NCI-H82 (cell line): ENCODE data around the gene FAM89B.

Experiments
- DNase-seq: peaks from one replicate; lab custom pipeline; 2025; lab: John Stamatoyannopoulos, UW

Gene FAM89B

DNA sequence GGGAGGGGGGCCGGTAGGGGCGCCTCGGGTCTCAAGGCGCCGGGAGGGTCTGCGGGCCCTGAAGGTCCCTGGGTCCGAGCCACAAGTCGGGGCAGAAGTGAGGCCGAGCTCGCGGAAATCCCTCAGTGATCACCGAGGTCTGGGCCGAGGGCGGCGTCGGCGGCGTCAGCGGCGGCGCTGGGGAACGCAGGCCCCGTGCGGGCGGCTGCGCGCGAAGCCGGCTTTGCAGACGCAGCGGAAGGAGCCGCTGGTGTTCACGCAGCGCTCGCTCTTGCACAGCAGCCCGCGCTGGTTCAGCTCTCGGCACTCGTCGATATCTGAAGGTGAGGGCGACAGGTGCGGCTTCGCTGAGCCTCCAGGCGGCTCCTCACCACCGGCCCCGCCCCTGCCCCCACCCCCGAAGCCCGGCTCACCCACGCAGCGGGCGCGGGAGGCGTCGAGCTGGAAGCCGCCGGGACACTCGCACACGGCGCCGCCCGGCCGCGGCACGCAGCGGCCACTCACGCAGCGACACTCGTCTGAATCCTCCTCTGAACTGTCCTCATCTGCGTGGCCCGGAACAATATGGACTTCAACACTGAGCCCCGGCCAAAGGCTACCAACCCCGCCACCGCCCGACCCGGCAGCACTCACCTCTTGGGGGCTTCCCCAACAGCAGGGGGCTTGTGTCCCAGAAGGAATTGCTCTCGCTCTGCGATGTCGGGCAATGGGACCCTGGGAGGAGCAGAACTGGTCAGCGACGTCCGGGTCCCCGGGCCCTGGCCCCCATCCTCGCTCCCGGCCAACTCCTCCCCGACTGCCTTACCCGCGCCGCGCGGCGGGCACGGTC lies 33.2 kb upstream of the FAM89B start:
- DNase-seq = no peak

- no peak for DNase-seq
Observed at GRCh38 chr11:65539744-65540289, 32.5 kb upstream of the FAM89B start.

GRCh38 chr11:65540290-65541092 lies 31.8 kb upstream of the FAM89B start:
- peak; percentile 77 for DNase-seq

DNA sequence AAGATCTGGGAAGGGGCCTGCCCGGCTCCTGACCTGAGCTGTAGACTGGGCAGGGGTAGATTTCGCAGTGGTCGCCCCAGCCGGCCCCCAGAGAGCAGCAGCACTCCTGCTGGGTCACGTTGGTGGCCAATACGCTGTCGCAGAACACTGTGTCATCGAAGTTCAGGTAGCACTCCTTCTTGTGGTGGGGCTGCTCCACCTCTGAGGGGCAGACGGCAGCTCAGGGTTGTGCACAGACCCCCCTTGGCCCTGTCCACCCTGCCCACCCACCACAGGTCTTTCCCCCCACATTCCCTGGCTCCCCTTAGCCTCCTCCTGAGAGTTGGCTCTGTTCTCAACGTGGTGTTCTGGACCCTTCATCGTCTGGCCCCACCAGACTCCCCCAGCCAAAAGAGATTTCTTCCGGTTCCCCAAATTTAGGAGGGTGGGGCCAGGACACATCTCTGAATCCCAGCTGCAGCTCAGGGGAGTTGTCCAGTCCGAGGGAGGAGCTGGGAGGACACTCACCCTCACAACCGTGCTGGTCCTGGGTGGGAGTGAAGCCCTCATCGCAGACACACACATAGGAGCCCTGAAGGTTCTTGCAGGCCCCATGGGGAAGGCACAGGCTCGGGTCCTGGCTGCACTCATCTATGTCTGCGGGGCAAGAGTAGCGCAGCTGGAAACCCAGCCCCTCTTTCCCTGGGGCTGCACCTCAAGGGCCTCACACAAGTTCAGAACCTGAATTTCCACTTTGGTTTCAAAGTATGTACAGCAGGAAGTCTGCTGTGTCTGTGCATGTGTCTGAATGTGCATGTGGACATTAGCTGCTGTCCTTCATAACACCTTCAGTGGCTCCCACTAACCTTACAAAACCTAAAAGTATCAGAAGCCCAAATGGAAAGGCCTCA lies 31.0 kb upstream of the FAM89B start:
- DNase-seq = no peak

DNA sequence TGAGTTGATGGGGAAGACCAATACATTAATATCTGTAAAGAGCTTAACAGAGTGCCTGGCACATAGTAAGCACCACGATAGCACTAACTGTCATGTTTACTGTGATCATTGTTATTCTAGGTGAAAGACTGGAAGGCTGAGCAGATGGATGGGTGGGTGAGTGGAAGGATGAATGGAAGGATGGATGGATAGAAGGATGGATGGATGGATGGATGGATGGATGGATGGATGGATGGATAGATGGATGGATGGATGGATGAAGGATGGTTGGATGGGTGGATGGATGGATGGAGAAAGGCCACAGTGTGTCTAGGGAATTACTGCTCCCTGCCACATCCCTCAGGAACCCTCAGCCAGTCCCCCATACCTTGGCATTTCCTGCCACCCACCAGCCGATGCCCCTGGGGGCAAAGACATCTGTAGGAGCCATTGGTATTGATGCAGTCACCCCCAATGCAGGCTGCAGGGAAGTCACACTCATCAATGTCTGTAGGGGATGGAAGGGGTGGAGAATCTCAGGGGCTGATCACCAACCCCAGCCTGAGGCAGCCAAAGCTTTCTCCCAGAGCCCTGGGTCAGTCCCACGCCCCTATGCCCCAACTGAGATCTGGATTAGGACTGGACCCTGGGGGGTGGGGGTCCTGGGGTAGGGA lies 29.5 kb upstream of the FAM89B start:
- no peak for DNase-seq

DNA sequence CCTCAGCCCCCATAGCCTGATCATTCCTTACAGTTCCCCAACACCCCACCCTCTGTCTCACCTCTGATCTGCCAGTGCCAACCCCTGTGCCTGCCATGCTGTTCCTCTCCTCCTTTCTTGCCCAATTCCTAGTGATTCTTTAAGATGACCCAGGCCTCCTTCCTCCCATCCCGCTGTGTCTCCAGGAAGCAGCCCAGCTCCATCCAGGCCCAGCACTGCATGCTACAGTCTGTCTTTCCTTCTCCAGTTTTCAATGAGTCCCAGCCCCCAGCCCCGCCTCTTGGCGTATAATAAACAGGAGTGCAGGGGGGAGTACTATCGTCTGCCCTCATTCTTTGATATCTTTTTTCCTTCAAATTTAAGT lies 26.5 kb upstream of the FAM89B start:
- DNase-seq = no peak

DNA sequence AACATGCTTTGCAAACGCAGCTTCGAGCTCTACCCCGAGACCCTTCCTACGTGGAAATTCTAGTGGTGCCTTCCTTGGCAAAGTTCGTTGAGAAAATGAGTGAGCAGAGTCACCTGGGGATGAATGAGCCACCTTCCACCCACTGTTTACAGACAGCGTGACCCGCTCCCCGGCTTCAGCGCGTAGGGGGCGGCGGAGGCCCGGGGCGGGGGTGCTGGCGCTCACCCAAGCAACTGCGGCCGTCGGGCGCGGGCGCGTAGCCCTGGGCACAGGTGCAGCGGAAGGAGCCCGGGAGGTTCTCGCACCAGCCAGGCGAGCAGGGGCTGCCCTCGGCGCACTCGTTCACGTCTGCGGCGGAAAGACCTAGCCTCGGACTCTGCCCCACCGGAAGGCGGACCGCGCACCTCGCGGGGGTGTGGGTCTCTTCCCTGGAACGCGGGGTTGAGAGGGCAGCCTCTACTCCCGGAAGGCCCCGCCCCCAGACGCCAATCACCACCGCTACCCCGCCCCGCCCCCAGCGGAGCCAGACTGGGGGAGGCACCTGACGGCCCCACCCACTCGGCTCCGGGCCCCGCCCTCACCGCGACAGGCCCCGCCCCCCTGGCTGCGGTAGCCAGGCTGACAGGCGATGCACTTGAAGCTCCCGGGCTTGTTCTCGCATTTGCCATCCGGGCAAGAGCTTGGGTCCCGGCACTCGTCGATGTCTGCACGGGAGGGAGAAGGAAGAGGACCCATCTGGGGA lies 25.9 kb upstream of the FAM89B start:
- peak; percentile 82 for DNase-seq

GRCh38 chr11:65547446-65548125 lies 24.8 kb upstream of the FAM89B start:
- DNase-seq = no peak

- DNase-seq = no peak
Observed at GRCh38 chr11:65548395-65548794, 23.9 kb upstream of the FAM89B start.

DNA sequence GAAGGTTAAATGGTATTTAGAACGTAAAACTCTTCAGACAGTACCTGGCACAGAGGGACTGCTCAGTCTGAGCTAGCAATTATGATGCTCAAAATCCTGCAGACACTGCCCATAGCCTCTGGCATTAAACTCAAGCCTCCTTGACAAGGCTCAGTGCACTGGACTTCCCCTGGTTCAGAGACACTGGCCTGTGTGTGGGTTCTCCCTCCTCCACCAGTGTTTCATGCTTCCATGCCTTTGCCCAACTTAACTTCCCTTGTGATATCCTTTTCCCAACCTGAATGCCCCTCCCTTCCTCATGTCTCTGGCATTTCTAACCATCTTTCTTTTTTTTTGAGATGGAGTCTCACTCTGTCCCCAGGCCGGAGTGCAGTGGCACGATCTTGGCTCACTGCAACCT lies 23.2 kb upstream of the FAM89B start:
- no peak for DNase-seq

DNA sequence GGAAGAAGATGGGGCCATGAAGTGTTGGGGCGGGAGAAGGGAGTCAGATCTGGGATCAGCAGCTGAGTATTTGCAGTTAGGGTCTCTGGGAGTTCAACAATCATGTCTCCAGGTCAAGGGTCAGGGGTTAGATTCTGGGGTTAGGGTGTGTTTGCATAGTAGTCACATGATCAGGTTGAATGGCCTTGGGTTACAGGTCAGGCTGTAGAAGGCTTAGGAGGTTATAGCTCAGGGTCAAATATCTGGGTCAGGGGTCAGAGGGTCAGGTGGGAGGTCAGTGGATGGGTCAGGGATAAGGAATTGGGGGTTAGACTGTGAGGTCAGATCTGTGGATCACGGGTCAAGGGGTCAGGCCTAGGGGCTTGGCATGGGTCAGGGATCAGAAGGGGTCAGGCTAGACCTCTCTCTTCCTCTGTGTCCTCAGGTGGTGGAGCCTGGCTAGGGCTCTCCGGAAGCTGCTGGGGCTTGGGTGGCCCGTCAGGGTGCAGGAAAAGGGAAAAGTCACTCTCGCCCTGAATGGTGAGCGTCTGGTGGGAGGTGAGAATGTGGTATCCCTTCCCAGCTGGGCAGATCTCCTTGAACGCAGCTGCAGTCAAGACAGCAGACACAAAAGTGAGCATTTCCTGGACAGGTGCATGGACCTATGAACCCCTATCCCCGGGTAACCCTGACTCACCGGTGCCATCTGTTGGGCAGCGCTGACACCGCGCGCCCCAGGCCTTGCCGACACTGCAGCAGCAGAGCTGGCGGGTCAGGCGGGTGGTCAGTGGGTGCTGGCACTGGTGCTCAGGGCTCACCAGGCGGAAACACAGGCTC lies 20.6 kb upstream of the FAM89B start:
- DNase-seq = peak; percentile 66

GRCh38 chr11:65552388-65552951 lies 19.9 kb upstream of the FAM89B start:
- peak; percentile 77 for DNase-seq

- DNase-seq = peak; percentile 65
Observed at GRCh38 chr11:65553301-65554001, 18.9 kb upstream of the FAM89B start.

DNA sequence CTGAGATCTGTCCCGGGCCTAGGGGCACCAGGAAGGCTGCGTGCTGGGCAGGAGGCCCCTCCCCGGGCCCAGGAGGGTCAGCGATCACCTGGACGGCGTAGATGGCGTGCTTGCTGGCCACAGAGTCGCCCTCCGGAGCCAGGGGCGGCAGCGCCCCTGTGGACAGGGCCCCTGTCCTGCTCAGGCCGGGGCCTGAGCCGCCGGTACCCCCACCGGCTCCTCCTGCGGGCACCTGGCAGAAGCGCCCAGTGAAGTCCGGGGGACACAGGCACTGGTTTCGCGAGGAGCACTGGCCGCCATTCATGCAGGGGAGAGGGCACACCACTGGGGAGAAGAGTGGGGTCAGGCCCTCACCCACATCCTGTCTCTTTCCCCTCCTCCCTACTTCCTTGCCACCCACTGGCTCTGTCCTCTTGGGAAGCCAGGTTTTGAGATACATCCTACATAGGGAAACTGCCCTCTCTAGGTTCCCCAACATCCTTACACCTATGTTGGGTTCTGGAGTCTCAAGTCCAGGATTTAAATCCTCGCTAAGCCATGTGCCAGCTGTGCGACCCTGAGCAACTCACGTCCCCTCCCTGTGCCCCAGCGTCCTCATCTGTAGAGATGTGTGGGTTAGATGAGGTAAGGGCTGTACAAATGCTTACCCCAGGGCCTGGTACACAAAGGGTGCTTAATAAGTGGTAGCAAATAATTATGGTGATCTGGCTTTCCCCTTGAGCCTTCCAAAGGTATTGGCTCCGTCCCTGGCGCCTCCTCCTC lies 18.1 kb upstream of the FAM89B start:
- DNase-seq = peak; percentile 55

GRCh38 chr11:65554842-65555430 lies 17.4 kb upstream of the FAM89B start:
- peak; percentile 14 for DNase-seq

GRCh38 chr11:65555693-65556231 lies 16.6 kb upstream of the FAM89B start:
- no peak for DNase-seq
